ENCODE results near the gene ZNF565. TPM values are rescaled to one million over a fixed set of nuclear protein-coding genes. Genes with fewer than 3 reads are reported as not detected.

Gene ZNF565
- polyA plus RNA-seq, 1 experiment = 2.2 TPM

- TF ChIP-seq CTCF (IDR thresholded peaks at IDR 0.05; ENCODE audit: insufficient read depth, low read depth, low read length) = no peak
- Histone ChIP-seq H3K4me3 (ENCODE audit: low read depth, low read length) (peak within 1 kb of the TSS; percentile 46), H3K27me3 (ENCODE audit: control insufficient read depth, insufficient read depth, low read length) (no peaks in the 10 kb centered on the region), H3K36me3 (ENCODE audit: control insufficient read depth, insufficient read depth, low read length) (peaks cover 11% of the 10 kb centered on the region)
- no peak for DNase-seq (ENCODE audit: low read depth)
- CTCF ChIA-PET = interaction anchor here (1.1 to 2.6 kb wide), 4 partner anchors 17 to 92 kb away, joined by 3 to 16 read pairs (median 10); no protein-coding TSS in a partner anchor
- POLR2A ChIA-PET = interaction anchor here (0.5 to 0.6 kb wide), 2 partner anchors 38 to 99 kb away, joined by 3 to 6 read pairs; partner anchors contain the start of gene POLR2I
These were observed 61.9 kb downstream of the ZNF565 start, which contains the start of gene COX7A1 for GRCh38 chr19:36152352-36153091. COX7A1 (minus strand) TSS chr19:36152447; CDS start chr19:36152407, 40 bp downstream.

GRCh38 chr19:36152019-36152351, 62.5 kb downstream of the ZNF565 start:
- POLR2A ChIA-PET = interaction anchor here (0.6 kb wide), 1 partner anchor 37 kb away, joined by 3 read pairs; the partner anchor contains the start of gene POLR2I
- CTCF ChIA-PET = interaction anchor here (2.0 to 2.6 kb wide), 2 partner anchors 17 to 24 kb away, joined by 8 to 14 read pairs; no protein-coding TSS in a partner anchor
- no peak for DNase-seq (ENCODE audit: low read depth)
- no peaks in the 10 kb centered on the region for H3K27me3 ChIP-seq (ENCODE audit: control insufficient read depth, insufficient read depth, low read length)
- H3K36me3 ChIP-seq (ENCODE audit: control insufficient read depth, insufficient read depth, low read length) = peaks cover 11% of the 10 kb centered on the region
- H3K4me3 ChIP-seq (ENCODE audit: low read depth, low read length) = peak overlapping the region; percentile 46
- no peak for TF ChIP-seq CTCF (IDR thresholded peaks at IDR 0.05; ENCODE audit: insufficient read depth, low read depth, low read length)

- no peak for DNase-seq (ENCODE audit: low read depth)
- H3K36me3 ChIP-seq (ENCODE audit: control insufficient read depth, insufficient read depth, low read length) = peaks cover 14% of the 10 kb centered on the region
- POLR2A ChIA-PET = interaction anchor here (0.6 to 0.9 kb wide), 4 partner anchors 24 to 114 kb away, joined by 3 to 7 read pairs (median 3); partner anchors contain the start of genes POLR2I, ZNF146 and ZNF565
- no peak for TF ChIP-seq CTCF (IDR thresholded peaks at IDR 0.05; ENCODE audit: insufficient read depth, low read depth, low read length)
- CTCF ChIA-PET = interaction anchor here (0.6 to 2.6 kb wide), 5 partner anchors 11 to 34 kb away, joined by 3 to 14 read pairs (median 3); no protein-coding TSS in a partner anchor
- no peaks in the 10 kb centered on the region for H3K27me3 ChIP-seq (ENCODE audit: control insufficient read depth, insufficient read depth, low read length)
- H3K4me3 ChIP-seq (ENCODE audit: low read depth, low read length) = peak overlapping the region; percentile 46
These were observed 63.1 kb downstream of the ZNF565 start for GRCh38 chr19:36151144-36152018.

- Histone ChIP-seq H3K4me3 (ENCODE audit: low read depth, low read length) (no peak overlapping the region), H3K27me3 (ENCODE audit: control insufficient read depth, insufficient read depth, low read length) (no peaks in the 10 kb centered on the region), H3K36me3 (ENCODE audit: control insufficient read depth, insufficient read depth, low read length) (peaks cover 22% of the 10 kb centered on the region)
- ChIA-PET POLR2A (interaction anchor here (0.7 to 0.9 kb wide), 2 partner anchors 23 to 64 kb away, joined by 3 read pairs; partner anchors contain the start of genes ZNF146 and ZNF565), CTCF (interaction anchor here (1.1 to 2.6 kb wide), 3 partner anchors 10 to 23 kb away, joined by 3 to 14 read pairs (median 8); no protein-coding TSS in a partner anchor)
- no peak for TF ChIP-seq CTCF (IDR thresholded peaks at IDR 0.05; ENCODE audit: insufficient read depth, low read depth, low read length)
- no peak for DNase-seq (ENCODE audit: low read depth)
These were observed 63.9 kb downstream of the ZNF565 start for GRCh38 chr19:36150586-36150985.
